GM21390 (cell line): ENCODE results near the gene CCDC171.
"Not testable (repeated sequence)": the region's sequence is repeated elsewhere in the genome, so short reads cannot be mapped to it uniquely, and the experiment has no call there.

Experiments used
- ATAC-seq: cut with Tn5 transposase; IDR thresholded peaks from one replicate; pipeline ENCODE4 v1.9.1; 2021; ENCODE audit not compliant: unreplicated experiment

The CCDC171 gene

GRCh38 chr9:15746905-15747304 lies 194.1 kb downstream of the CCDC171 start:
- no peak for ATAC-seq

GRCh38 chr9:15755660-15756059 lies 202.8 kb downstream of the CCDC171 start:
- ATAC-seq: no peak

GRCh38 chr9:15761551-15761950 lies 208.7 kb downstream of the CCDC171 start:
- no peak for ATAC-seq

- no peak for ATAC-seq
These were observed 210.5 kb downstream of the CCDC171 start for GRCh38 chr9:15763371-15763770.

- no peak for ATAC-seq
These were observed 211.3 kb downstream of the CCDC171 start for GRCh38 chr9:15764131-15764530.

GRCh38 chr9:15769547-15769946 lies 216.7 kb downstream of the CCDC171 start:
- ATAC-seq: no peak

- no peak for ATAC-seq
These were observed 226.0 kb downstream of the CCDC171 start for GRCh38 chr9:15778861-15779260.

- no peak for ATAC-seq
These were observed 229.3 kb downstream of the CCDC171 start for GRCh38 chr9:15782106-15782505.

GRCh38 chr9:15785584-15785983 lies 232.7 kb downstream of the CCDC171 start:
- ATAC-seq: no peak

- ATAC-seq: no peak
These were observed 233.8 kb downstream of the CCDC171 start for GRCh38 chr9:15786616-15787015.

GRCh38 chr9:15810219-15810899 lies 257.5 kb downstream of the CCDC171 start:
- not testable (repeated sequence) for ATAC-seq

GRCh38 chr9:15813076-15813475 lies 260.2 kb downstream of the CCDC171 start:
- ATAC-seq: no peak

GRCh38 chr9:15824310-15824709 lies 271.5 kb downstream of the CCDC171 start:
- ATAC-seq: no peak

- no peak for ATAC-seq
These were observed 278.5 kb downstream of the CCDC171 start for GRCh38 chr9:15831384-15831783.

- ATAC-seq: no peak
These were observed 281.7 kb downstream of the CCDC171 start for GRCh38 chr9:15834541-15834940.

- ATAC-seq: peak; percentile 91
These were observed 284.3 kb downstream of the CCDC171 start for GRCh38 chr9:15837079-15837679.

GRCh38 chr9:15842051-15842450 lies 289.2 kb downstream of the CCDC171 start:
- no peak for ATAC-seq

GRCh38 chr9:15843316-15843715 lies 290.5 kb downstream of the CCDC171 start:
- ATAC-seq: no peak

GRCh38 chr9:15843931-15844330 lies 291.1 kb downstream of the CCDC171 start:
- no peak for ATAC-seq

GRCh38 chr9:15846611-15847010 lies 293.8 kb downstream of the CCDC171 start:
- no peak for ATAC-seq

- no peak for ATAC-seq
These were observed 297.0 kb downstream of the CCDC171 start for GRCh38 chr9:15849871-15850270.

GRCh38 chr9:15851766-15852165 lies 298.9 kb downstream of the CCDC171 start:
- ATAC-seq: no peak

GRCh38 chr9:15856591-15856990 lies 303.7 kb downstream of the CCDC171 start:
- ATAC-seq: no peak
